HG02970 (cell line): ENCODE measurements around the gene DNAH7.

ENCODE experiments used
- ATAC-seq: cut with Tn5 transposase; IDR thresholded peaks from one replicate; pipeline ENCODE4 v1.9.1; 2021; ENCODE audit warnings: mild to moderate bottlenecking, moderate library complexity, moderate number of reproducible peaks; ENCODE audit not compliant: unreplicated experiment, low FRiP score

Gene DNAH7

DNA sequence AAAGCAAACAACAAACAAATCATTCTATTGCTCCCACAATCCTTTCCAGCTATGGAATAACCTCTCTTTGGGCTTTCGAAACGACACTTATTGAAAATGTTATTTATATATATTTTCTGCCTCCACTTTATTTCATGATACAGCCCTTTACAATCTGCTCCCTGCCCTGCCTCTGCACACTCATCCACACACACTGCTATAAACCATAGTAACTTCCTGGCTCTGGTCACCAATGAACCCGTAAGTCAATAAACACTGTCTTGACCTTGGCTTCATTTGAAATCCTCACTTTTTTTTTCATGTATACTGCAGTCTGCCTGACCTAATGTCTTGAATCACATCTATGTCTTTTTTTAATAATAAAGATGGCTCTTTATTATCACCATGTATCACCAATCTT lies 250.1 kb downstream of the DNAH7 start:
- no peak for ATAC-seq

DNA sequence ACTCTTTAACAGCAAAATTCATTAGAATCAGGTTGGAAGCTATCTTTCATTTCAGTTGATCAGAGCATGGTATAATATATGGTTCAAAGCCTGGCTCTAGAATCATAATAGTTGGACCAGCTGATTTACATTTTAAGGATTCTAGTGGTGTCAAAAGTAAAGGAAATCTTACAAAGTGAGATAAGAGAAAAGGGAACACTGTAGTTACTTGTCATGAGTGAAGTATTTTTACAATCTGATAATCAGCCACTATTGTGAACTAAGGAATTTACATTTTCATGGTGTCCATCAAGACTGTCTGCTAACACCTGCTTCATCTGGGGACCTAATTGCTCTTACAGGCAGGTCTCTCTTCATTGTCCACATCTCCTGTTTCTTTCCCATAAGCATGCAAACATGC lies 250.5 kb downstream of the DNAH7 start:
- no peak for ATAC-seq

DNA sequence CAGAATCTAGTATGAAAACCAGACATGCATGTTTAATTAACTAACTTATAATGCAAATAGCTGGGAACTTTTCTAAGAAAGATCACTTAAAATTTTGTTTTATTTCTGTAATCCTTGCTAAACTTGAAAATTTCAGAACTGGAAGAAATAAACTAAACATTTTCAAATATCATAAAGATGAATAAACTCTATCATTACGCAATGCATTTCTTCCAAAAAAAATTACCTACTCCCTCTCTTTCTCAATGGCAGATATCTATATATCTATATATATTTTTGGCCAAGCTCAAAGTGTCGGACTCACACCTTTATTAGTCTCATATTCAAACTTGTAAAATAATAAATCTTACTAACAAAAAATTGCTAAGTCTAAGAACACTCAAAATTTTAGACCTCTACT lies 253.6 kb downstream of the DNAH7 start:
- ATAC-seq: no peak

DNA sequence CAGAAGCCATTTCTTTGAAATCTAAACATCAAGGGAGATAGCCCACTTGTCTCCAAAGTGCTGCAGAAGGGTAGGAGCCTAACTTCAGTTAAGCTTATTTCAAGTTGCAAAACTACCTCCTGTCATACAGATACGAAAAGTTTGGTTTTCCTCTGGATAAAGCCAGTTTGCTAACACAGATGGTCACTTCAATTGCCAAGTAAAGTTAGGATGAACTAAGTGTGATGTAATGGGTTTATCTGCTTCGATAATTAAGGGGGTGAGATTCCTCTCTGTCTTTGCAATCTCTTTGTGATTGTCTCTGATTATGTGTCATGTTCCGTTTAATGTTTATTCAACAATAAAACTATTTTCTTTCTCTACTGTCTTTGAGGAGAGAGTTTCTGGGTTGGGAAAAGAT lies 255.2 kb downstream of the DNAH7 start:
- no peak for ATAC-seq

DNA sequence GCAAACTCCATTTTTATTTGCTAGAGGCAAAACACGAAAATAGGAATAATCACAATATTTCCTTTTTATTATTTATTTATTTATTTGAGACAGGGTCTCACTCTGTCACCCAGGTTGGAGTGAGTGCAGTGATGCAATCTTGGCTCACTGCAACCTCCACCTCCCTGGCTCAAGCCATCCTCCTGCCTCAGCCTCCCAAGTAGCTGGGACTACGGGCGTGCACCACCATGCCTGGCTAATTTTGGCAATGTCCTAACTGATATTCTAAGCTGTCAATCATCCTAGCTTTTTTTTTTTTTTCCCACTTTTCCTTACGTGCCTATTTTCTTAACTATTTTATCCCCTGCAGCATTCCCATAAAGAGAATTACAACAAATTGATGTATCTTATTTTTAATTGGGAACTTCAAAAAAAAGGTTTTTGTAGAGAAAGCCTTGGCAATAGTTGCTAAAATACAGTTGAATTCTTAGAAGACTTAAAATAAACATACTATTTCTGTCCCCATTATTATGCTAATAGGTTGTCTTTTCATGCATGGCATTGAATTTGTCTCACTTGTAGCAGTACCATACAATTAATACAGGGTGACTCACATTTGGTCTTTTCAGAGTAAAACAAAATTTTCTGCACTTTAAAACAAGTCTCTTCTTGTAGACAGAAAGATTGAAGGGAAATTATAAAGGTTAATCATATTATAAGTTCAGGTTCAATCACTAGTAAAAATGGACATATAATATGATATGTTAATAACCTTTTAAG lies 258.1 kb downstream of the DNAH7 start:
- no peak for ATAC-seq

DNA sequence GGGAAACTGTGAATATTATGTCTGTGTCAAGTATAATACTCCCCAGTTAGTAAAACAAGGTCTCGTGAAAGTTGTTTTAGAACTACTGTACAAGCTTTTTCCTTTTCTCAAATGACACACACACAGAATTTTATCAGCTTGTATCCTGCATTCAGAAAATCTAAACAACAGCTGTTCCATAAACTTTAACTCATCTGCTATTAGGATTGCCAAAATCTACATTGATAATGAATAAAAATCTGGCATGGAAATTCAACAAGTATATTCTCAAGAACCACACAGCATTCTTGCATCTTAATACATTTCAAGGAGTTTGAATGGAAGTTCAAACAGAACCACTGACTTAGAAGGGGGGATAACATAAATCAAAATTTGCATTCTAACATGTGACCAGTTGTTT lies 260.4 kb downstream of the DNAH7 start:
- no peak for ATAC-seq

DNA sequence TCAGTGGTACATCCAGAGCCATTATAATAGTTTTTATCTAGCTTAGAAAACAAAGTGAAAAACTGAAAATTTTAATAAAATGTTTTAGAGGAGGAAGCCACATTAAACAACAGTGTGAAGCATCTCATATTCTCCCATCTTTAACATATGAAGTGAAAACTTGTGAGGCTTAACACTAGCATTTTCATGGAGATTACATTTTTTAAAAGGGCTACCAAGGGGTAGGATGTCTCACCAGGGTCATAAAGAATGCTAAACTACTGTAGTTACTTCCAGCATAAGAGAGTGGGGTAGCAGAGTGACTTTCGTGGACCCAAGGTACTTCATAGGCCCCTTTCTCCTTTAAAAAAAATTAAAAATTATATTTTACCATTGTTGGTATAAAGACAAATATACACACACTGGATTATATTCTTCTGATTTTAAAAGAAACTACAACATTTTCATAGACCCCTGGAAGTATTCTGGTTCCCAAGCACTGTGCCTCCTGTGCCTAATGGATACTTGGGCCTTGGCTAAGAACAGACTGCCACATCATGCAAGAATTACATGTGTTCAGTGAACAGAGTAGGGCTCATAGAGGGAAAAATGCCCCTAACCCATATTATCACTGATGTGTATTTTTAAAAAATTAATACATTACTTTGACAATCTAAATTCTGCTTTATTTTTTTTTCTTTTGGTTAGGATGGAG lies 263.2 kb downstream of the DNAH7 start:
- ATAC-seq: no peak

DNA sequence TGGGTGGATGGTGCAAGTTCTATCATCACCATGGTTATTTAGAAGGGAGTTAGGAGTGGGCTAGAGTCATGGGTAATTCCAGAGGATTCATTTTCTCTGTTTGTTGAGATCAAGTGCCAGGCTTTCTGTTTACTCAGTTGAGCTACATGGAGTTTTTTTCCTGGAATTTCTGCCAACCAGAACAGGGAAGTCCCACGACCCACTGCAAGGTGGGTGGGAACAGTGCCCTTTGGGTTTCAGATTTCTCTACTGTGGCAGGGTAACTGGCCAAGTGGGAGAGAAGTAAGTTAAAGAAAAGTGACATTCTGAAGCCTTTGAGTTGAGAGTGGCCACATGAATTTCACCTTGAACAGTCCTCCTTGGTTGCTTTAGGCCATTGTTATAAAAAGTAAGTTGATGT lies 272.8 kb downstream of the DNAH7 start:
- no peak for ATAC-seq

DNA sequence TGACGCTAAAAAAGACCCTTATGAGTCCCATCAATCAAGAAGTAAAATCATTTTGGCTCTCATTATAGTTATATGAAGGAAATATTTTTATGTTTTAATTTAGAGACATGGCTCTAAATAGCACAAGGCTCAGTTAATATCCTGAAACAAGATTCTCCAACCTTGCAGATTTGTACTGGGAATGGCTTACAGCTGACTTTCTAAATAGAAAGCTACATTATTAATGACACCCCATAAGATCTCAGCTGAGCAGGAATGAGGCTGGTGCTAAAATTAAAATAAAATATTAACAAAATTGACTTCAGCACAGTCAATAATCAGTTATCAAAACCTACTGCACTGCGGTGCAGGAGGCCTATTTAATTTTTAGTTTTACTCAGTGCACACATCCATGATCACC lies 274.8 kb downstream of the DNAH7 start:
- ATAC-seq: no peak

DNA sequence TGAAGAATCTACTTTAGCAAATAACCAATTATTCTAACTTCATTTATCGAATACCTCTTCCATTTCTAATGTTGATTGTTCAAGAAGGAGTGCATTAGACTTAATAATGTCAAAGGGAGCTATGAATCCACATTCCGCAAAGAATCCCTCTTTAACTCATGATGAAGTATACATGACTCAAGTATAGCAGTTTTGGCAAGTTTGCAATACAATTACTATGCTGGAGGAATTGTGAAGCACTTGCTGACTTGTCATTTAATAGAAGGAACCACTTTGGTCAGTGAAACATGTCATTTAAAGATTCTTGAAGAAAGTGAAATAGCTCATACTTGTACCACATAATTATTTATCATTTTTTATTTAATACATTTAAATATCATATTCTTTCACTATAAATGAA lies 286.5 kb downstream of the DNAH7 start:
- no peak for ATAC-seq

DNA sequence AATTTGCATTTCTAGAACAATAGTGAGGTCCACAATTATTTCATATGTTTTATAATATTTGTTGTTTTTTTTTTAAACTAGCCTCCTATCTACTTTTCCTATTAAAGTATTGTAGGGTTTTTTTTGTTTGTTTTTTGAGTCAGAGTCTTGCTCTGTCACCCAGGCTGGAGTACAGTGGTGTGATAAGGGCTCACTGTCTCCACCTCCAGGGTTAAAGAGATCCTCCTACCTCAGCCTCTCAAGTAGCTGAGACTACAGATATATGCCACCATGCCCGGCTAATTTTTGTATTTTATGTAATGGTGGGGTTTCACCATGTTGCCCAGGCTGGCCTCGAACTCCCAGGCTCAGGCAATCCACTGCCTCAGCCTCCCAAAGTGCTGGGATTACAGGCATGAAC lies 289.1 kb downstream of the DNAH7 start:
- no peak for ATAC-seq

DNA sequence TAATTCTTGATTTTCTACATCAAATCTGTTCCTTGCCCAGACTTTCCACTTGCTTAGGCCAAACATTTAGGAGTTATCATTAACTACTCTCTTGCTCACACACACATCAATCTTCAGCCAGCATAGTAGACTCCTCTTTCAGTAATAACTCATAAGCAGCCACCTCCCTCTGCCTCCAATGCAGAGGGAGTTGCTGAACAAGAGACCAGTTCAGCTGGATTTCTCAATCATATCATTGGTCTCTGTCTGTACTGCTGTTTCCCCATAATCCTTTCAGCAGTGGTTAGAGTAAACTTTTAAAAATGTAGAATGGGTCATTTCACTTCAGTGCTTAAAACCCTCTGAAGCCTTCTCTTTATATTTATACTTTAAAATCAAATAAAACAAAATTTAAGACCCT lies 298.7 kb downstream of the DNAH7 start:
- no peak for ATAC-seq

DNA sequence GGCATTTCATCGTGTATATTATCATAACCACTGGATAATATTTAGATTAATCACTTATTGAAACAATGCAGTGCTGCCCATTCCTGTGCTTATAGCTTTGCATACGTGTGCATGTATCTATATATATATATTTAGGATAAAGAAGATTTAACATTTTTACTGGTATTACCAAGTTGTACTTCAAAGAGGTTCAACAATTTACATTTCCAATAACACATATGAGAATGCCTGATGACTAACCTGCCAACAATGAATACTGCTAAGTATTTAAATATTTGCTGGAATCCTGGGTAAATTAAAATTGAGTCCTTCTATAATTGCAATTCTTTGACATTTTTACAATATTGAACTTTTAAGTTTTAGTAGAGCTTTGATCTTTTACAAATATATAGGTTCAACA lies 300.2 kb downstream of the DNAH7 start:
- no peak for ATAC-seq

DNA sequence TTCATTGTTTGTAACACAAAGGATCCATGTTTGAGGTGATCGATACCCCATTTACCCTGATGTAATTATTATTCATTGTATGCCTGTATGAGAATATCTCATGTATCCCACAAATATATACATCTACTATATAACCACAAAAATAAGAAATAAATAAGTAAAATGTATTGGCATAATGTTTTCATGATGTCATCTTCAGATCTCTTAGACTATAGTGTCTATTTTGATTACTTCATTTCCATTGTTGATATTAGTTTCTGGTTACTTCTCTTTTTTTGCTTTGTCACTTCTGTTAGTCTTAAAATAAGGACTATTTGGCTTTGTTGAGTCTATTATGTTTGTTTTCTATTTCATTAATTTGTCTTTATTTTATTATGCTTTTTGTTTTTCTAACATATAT lies 301.9 kb downstream of the DNAH7 start:
- ATAC-seq: no peak

DNA sequence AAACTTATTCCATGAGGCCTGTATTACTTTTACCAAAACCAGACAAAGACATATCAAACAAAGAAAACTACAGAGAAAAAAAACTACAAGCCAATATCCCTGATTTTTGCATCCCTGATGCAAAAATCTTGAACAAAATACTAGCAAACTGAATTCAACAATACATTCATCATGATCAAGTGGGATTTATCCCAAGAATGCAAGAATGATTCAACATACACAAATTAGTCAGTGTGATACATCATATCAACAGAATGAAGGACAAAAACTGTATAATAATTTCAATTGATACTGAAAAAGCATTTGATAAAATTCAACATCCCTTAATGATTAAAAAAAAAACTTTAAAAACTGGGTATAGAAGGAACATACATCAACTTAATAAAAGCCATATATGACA lies 304.8 kb downstream of the DNAH7 start:
- no peak for ATAC-seq

DNA sequence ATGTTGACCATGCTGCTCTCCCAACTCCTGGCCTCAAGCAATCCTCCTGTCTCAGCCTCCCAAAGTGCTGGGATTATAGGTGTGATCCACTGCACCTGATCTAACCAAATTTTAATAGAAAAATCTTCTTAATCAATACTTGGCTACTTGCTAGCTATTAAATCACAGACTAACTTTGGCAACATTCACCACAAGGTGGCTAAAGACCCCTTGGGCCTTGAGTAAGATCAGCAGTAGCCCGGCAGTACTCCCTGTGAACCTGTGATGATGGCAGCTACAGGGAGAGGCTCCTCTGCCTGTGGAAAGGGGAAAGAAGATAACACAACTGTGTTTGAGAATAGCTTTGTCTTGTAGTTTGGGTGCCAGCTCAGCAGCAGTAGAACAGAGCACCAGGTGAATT lies 308.8 kb downstream of the DNAH7 start:
- ATAC-seq: no peak

DNA sequence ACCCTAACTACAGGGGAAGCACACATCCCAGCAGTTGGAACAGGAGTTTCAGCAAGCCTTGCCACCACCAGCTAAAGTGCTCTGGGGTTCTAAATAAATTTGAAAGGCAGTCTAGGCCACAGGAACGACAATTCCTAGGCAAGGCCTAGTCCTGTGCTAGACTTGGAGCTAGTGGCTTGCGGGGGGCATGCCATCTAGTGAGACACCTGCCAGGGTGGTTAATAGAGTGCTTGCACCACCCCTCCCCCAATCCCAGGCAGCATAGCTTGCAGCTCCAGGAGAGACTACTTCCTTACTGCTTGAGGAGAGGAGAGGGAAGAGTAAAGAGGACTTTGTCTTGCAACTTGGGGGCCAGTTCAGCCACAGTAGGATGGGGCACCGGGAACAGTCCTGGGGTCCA lies 309.8 kb downstream of the DNAH7 start:
- ATAC-seq: no peak

DNA sequence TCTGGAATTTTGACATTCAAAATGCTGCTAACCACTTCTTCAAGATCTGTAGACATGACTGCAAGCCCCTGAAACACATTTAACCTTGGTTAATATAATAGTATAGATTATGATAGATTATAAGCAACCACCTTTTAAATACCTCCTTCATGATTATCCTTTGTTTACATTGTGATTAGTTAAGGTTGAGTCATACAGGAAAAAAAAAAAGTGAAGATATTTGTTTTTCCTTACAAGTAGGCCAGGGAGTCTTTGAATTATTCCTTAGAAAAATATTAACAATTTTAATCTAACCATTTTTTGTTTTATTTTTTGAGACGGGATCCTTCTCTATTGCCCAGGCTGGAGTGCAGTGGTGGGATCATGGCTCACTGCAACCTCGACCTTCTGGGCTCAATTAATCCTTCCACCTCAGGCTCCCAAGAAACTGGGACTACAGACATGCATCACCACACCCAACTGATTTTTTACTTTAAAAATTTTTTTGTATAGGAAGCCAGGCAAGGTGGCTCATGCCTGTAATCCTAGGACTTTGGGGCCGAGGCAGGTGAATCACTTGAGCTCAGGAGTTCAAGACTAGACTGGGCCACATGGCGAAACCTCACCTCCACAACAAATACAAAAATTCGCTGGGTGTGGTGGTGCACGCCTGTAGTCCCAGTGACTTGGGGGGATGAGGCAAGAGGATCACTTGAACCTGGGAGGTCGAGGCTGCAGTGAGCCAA lies 312.3 kb downstream of the DNAH7 start:
- ATAC-seq: no peak

DNA sequence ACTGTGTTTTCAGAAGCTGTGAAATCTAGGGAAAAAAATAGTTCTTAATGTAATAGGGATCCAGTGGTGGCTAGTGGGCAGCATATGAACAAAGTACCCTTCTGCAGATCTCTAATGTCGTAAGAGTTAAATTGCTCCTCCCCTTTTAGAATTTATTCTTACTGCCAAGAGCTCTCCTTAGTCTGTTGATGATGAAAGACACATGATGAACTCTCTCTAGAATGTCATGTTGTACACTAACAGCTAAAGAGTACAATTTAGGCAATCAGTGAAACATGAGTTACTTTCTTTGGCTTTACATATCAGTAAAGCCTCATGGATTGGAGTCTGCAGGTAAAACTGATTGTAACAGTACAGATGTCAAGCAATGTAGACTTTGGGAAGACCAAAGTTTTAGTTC lies 327.4 kb downstream of the DNAH7 start:
- ATAC-seq: no peak

DNA sequence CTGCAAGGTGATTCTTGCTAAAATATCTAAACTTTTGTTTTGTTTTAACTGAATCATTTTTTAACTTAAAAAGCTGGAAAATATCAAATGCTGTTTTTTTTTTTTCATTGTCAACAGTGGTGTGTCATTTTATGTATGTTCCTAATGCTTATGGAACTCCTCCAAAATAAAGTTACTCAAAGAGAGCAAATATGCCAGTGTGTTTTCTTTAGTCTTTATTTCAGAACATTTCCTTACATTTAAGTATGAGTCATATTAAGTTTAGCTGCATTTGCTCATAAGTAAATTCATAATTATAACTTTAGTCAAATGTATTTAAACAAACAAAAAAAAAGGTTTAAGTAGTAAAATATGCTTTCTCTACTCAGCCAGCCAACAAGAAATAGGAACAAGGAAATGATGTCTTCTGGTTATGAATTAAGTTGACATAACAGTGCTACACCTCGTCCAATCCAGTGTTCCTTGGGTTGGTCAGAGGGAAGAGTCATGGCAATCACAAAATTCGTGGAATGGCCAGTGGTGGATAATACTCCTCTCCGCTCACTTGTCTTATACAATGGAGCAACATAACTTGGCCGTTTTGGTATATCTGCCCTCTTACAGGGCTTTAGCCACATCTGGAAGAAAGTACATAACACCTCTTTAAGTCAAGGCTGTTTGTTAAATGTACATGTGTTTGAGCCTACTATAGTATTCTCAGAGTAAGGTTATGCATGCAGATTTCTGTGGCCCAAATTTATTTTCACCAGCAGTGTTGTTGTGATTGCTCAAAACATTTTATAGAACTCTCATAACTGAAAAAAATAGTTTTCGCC lies 330.9 kb downstream of the DNAH7 start:
- ATAC-seq: no peak

DNA sequence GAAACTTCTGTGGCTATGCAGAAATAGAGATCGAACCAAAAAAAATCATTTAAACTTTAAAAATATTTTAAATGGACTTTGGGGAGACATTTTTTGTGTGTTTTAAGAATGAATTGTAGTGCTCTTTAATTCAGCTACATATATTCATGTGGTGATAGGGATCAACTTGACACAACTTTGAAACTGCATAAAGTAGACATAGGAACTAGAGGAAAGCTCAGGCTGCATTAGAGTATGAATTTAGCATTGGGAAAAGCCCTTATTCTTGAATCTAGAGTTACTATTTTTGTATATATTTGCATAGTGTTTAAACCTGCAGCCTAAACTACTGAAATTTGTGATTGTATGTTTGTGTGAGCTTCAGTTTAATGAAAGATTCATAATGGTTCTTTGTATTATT lies 333.3 kb downstream of the DNAH7 start:
- no peak for ATAC-seq
